Sigmoid colon (tissue), 4 donors: ENCODE data around the gene F2.

Source experiments
- POLR2A ChIP-seq, 2 donors: fragments of 450-650 bp; IDR thresholded peaks; one replicate each; pipeline ENCODE4 v1.6.1; 2016; ENCODE audit warnings: antibody characterized with exemption in 2 of 2, mild to moderate bottlenecking in 2 of 2, moderate library complexity in 2 of 2
- POLR2AphosphoS5 ChIP-seq, 4 donors: sonication (generic); formaldehyde crosslinking; IDR thresholded peaks; one replicate each; pipeline ENCODE4 v1.6.1; 2017; ENCODE audit warnings: antibody characterized with exemption in 4 of 4
- TF ChIP-seq, protein P1 (sequence below), 4 experiments: fragments of 450-650 bp in 3 of 4; fragments of 200-600 bp in 1 of 4; IDR thresholded peaks; one replicate each; pipeline ENCODE4 v1.5.1; 2016 to 2019; ENCODE audit warnings: antibody characterized with exemption in 4 of 4, mild to moderate bottlenecking in 3 of 4, moderate library complexity in 2 of 4

DNA sequence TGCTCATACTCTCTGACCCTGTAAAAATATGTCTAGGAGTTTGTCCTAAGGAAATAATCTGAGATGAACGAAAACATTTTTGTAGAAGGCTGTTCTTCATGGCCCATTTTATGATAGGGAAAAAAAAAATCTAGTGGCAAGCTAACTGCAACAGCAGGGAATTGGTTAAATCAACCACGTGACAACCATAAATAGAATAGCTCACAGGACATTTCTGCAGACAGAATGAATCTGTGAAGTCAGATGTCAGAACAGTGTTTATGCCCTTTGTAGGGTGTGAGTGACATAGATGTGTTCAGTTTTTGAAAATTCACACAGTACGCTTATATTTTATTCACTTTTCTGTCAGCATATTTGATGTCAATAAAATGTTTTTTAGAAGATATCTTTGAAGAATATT lies 34.6 kb upstream of the F2 start:
- TF ChIP-seq, protein P1, sequence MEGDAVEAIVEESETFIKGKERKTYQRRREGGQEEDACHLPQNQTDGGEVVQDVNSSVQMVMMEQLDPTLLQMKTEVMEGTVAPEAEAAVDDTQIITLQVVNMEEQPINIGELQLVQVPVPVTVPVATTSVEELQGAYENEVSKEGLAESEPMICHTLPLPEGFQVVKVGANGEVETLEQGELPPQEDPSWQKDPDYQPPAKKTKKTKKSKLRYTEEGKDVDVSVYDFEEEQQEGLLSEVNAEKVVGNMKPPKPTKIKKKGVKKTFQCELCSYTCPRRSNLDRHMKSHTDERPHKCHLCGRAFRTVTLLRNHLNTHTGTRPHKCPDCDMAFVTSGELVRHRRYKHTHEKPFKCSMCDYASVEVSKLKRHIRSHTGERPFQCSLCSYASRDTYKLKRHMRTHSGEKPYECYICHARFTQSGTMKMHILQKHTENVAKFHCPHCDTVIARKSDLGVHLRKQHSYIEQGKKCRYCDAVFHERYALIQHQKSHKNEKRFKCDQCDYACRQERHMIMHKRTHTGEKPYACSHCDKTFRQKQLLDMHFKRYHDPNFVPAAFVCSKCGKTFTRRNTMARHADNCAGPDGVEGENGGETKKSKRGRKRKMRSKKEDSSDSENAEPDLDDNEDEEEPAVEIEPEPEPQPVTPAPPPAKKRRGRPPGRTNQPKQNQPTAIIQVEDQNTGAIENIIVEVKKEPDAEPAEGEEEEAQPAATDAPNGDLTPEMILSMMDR (IDR thresholded peaks at IDR 0.05), result no peak
- no peak for TF ChIP-seq POLR2A (IDR thresholded peaks at IDR 0.05)
- TF ChIP-seq POLR2AphosphoS5 (IDR thresholded peaks at IDR 0.05), result no peak
